ENCODE results near the gene PPIA. TPM values are rescaled to one million over a fixed set of nuclear protein-coding genes. Genes with fewer than 3 reads are reported as not detected.

PPIA gene
- total RNA-seq, 1 donor from 2014 or later: 1,411 TPM

DNA sequence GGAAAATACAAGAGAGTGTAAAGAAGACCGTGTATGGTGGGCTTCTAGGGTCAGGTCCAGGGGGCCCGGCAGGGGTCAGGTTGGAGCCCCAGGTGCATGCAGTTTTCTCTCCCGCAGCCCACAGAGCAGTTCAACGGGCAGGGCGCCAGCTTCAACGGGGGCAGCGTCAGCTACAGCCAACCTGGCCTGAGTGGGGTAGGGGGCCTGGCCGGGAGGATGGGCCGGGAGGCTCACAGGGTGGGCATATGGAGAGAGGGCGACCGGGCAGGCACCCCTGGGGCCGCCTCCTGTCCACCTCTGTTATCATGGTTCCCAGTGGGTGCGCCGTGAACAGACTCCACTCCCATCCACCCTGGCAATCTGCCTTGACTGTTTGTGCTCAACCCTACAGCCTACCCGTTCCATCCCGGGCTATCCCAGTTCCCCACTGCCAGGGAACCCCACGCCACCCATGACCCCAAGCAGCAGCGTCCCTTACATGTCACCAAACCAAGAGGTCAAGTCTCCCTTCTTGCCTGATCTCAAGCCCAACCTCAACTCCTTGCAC is 36.4 kb upstream of the PPIA start:
- intact Hi-C loops (cut with micrococcal nuclease): no loop called here
- Mint-ChIP-seq H3K4me3 (no peak overlapping the region), H3K9me3 (no peaks in the 10 kb centered on the region), H3K27me3 (no peaks in the 10 kb centered on the region), H3K36me3 (ENCODE audit: low read depth) (peaks cover 78% of the 10 kb centered on the region), H3K4me1 (peaks cover 12% of the 10 kb centered on the region), H3K27ac (no peak overlapping the region)
- TF ChIP-seq, protein P1, sequence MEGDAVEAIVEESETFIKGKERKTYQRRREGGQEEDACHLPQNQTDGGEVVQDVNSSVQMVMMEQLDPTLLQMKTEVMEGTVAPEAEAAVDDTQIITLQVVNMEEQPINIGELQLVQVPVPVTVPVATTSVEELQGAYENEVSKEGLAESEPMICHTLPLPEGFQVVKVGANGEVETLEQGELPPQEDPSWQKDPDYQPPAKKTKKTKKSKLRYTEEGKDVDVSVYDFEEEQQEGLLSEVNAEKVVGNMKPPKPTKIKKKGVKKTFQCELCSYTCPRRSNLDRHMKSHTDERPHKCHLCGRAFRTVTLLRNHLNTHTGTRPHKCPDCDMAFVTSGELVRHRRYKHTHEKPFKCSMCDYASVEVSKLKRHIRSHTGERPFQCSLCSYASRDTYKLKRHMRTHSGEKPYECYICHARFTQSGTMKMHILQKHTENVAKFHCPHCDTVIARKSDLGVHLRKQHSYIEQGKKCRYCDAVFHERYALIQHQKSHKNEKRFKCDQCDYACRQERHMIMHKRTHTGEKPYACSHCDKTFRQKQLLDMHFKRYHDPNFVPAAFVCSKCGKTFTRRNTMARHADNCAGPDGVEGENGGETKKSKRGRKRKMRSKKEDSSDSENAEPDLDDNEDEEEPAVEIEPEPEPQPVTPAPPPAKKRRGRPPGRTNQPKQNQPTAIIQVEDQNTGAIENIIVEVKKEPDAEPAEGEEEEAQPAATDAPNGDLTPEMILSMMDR (IDR thresholded peaks at IDR 0.05): no peak
- POLR2A ChIA-PET: interaction anchor here (0.7 kb wide), 1 partner anchor 9 kb away, joined by 3 read pairs; no protein-coding TSS in a partner anchor
- no peak for DNase-seq
- no peak for ATAC-seq (ENCODE audit: low read depth)
- CTCF ChIA-PET: no interaction called here

- Mint-ChIP-seq H3K4me1 (peaks cover under 1% of the 10 kb centered on the region), H3K36me3 (ENCODE audit: low read depth) (peaks cover 86% of the 10 kb centered on the region), H3K27me3 (no peaks in the 10 kb centered on the region), H3K27ac (no peak overlapping the region), H3K9me3 (no peaks in the 10 kb centered on the region), H3K4me3 (no peak overlapping the region)
- TF ChIP-seq, protein P1 (IDR thresholded peaks at IDR 0.05): no peak
- POLR2A ChIA-PET: interaction anchor here (0.5 to 0.6 kb wide), 3 partner anchors 21 to 155 kb away, joined by 3 to 10 read pairs (median 4); partner anchors contain the start of gene OGDH
- ATAC-seq (ENCODE audit: low read depth) (no peak), DNase-seq (no peak)
- CTCF ChIA-PET: no interaction called here
- intact Hi-C loops (cut with micrococcal nuclease): no loop called here
Measured at GRCh38 chr7:44761207-44762161, 35.0 kb upstream of the PPIA start.

DNA sequence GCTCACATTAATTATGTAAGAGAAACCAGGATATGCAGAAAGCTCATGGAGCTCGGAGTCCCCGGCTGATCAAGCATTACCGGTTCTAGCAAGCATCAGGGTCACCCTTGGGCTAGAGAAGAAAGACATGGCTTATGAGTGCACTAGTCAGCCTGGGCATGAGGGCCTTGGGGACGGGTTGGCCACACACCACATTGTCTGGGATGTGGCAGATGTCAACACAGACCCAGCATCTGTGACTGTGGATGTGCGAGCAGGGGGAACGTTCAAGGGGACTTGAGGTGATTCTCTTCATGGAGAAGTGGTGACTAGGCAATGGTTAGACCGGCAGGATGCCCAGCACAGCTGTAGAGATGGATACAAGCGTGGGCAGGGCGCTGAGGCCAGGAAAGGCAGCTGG is 34.2 kb upstream of the PPIA start:
- ATAC-seq (ENCODE audit: low read depth) (no peak), DNase-seq (no peak)
- no peak overlapping the region for H3K4me3 Mint-ChIP-seq
- peaks cover 91% of the 10 kb centered on the region for H3K36me3 Mint-ChIP-seq (ENCODE audit: low read depth)
- H3K27ac Mint-ChIP-seq: no peak overlapping the region
- intact Hi-C loops (cut with micrococcal nuclease): no loop called here
- peaks cover 9% of the 10 kb centered on the region for H3K4me1 Mint-ChIP-seq
- H3K9me3 Mint-ChIP-seq: no peaks in the 10 kb centered on the region
- TF ChIP-seq, protein P1 (IDR thresholded peaks at IDR 0.05): no peak
- ChIA-PET POLR2A (interaction anchor here (0.6 kb wide), 2 partner anchors 21 to 156 kb away, joined by 3 to 4 read pairs; partner anchors contain the start of gene OGDH), CTCF (no interaction called here)
- no peaks in the 10 kb centered on the region for H3K27me3 Mint-ChIP-seq

- intact Hi-C loops (cut with micrococcal nuclease): no loop called here
- DNase-seq (no peak), ATAC-seq (ENCODE audit: low read depth) (no peak)
- Mint-ChIP-seq H3K27me3 (no peaks in the 10 kb centered on the region), H3K9me3 (no peaks in the 10 kb centered on the region), H3K4me3 (no peak overlapping the region), H3K27ac (no peak overlapping the region), H3K4me1 (peaks cover 15% of the 10 kb centered on the region), H3K36me3 (ENCODE audit: low read depth) (peaks cover 93% of the 10 kb centered on the region)
- POLR2A ChIA-PET: interaction anchor here (0.6 kb wide), 1 partner anchor 156 kb away, joined by 3 read pairs; the partner anchor contains the start of gene OGDH
- TF ChIP-seq, protein P1 (IDR thresholded peaks at IDR 0.05): no peak
- CTCF ChIA-PET: no interaction called here
Measured at GRCh38 chr7:44762726-44763522, 33.6 kb upstream of the PPIA start.

All from activated B cell treated with CpG ODN at 0.5 μM for 24 hours (primary cell).